Inflammatory macrophage treated with lipopolysaccharide for 1 hour (primary cell): ENCODE results near the gene ZNF469.

Source experiments
- DNase-seq, 2 donors: peaks; one replicate each; pipeline ENCODE4 v3.0.0-alpha.2; 2020 to 2022

Gene ZNF469

DNA sequence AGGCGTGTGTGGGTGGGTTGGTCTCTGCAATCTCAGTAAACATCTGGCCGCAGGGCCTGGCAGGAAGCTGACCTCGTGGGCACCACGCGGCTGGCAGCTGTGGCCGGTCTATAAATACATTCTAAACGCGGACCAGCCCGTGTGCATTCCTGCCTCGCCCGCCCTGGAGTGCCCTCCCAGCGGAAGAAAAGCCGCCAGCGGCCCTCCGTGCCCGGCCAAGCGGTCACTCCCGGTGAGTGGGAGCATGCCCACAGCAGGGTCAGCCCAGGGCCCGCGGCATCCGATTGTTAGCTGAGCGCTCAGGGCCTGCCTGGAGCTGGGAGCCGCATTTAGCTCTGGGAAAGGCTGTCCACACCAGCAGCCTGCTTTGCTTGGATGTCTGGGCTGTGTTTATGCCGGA lies 10.3 kb downstream of the ZNF469 start:
- DNase-seq: no peak

DNA sequence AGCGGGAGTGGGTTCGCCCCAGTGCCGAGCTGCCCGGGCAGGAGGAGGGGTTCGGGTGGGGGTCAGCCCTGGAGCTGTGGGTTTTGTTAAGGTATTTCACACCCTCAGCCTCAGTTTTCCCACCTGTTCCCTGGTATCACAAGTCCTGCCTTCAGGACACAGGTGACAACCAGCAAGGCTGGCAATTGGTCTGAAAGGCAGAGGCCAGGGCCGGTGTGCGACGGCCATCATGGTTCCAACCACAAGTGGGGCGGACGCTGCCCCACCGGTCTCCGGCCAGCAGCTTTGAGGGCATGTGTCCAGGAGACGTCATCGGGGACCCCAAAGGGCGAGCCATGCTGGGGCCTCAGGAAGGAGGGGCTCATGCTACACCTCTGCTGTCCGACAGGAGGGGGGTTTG lies 10.8 kb downstream of the ZNF469 start:
- DNase-seq: no peak

DNA sequence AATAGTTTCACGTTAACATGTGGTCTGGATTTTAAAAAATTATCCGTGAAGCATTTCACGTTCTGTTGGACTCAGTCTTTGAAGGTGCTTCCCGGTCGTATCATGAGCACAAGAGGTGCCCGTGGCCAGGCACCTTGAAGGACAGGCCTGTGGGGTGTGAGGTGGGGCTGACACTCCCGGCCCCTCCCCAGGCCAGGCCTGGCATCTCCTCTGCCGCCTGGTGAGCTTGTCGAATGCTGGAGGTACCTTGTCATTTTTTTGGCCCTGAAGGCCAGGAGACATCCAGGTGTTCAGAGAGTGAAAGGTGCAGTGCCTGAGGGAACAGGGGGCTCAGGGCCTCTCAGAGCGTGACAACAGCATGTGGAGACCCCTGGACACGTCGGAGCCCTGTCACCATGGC lies 11.7 kb downstream of the ZNF469 start:
- DNase-seq: no peak

GRCh38 chr16:88395669-88396584 lies 13.2 kb downstream of the ZNF469 start:
- no peak for DNase-seq

DNA sequence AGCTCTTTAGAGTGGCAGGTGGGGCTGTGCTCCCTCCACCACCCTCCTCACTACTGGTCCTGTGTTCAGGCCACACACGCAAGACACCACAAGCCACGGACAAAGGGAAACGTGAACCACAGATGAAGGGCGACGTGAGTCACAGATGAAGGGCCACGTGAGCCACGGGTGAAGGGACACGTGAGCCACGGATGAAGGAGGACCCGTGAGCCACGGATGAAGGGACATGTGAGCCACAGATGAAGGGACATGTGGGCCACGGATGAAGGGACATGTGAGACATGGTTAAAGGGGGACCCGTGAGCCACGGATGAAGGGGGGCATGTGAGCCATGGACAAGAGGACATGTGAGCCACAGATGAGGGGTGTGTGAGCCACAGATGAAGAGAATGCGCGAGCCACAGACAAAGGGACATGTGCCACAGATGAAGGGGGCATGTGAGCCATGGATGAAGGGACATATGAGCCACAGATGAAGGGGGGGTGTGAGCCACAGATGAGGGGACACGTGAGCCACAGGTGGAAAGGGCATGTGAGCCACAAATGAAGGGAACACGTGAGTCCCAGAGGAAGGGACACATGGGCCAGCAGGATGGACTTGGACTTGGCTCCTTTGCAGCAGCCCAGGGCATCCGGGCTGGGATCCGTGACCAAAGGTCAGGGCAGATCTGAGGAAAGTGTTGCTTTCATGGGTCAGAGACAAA lies 15.6 kb downstream of the ZNF469 start:
- DNase-seq: no peak

DNA sequence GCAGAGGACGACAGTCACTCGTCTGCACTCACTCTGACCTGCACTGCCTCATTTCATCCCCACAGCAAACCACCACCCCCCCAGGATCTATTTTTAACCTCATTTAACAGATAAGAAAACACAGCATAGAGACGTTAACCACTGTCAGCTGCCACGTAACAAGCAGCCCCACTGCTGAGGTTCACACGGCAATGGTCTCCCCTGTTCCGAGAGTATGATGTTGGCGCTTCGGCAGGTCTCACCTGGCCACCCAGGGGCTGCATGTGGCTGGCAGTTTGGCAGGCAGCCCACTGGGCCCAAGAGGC lies 16.1 kb downstream of the ZNF469 start:
- DNase-seq: no peak

DNA sequence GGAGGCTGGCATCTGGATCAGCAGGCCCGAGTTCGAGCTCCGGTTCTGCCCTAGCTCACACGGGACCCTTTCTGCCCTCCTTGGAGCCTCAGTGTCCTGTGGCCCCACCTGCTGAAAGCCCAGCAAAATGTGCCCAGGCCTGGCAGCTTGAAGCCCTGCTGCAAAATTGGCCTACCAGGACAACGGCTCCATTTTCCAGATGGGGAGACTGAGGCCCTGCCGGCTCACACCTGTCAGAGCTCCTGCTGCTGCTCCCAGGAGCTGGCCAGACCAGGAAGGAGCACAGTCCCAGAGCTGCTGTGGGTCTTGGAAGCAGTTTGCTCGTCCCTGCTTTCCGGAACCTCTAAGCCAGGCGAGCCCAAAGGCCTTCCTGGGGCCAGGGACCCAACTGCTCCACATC lies 17.4 kb downstream of the ZNF469 start:
- DNase-seq: no peak

DNA sequence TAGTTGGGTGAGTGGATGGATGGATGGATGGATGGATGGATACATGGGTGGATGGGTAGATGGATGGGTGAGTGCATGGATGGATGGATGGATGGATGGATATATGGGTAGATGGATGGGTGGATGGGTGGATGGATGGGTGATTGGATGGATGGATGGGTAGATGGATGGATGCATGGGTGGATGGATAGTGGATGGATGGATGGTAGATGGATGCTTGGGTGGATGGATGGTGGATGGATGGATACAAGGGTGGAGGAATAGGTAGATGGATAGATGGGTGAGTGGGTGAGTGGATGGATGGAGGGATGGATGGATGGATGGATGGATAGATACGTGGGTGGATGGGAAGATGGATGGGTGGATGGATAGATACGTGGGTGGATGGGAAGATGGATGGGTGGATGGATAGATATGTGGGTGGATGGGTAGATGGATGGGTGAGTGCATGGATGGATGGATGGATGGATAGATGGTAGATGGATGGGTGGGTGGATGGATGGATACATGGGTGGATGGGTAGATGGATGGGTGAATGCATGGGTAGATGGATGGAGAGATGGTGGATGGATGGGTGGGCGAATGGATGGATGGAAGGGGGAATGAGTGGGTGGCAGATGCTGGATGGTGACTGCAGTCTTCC lies 19.0 kb downstream of the ZNF469 start:
- no peak for DNase-seq

- no peak for DNase-seq
These were observed 19.9 kb downstream of the ZNF469 start for GRCh38 chr16:88402551-88403240.

DNA sequence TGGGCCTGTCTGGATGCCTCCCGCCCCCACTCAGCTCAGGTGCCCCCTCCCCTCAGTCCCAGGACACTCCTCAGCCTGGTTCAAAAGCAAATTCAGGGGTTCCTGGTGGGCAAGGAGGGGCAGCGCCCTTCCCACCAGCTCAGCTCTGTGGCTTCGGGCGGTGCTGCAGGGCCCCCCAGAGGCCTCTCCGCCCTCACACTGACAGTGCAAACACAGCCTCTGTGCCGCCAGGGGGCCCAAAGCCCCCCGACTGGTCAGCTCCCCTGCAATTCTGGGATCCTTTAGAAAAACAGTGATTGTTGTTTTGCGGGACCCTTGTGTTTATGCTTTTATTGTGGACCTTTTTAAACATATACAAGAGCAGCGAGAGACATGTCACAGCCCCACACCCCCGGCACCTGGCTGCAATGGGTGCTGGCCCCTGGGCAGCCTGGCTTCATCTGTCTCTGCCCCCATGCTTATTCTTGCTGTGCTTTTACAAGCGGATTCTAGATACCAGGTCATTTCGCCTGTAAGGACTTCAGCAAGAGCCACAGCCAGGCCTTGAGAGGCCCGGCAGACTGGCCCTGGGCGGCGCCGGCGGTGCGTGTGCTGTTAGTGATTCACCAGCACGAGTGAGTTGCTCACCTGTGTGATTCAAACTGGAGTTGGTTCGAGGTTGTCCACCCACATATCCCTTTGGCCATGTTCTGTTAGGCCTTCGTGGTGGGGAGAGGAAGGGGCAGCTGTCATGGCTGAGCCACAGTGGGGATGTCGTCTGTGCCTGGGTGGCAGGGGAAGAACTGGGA lies 21.2 kb downstream of the ZNF469 start:
- no peak for DNase-seq

GRCh38 chr16:88404769-88405168 lies 22.0 kb downstream of the ZNF469 start:
- no peak for DNase-seq

DNA sequence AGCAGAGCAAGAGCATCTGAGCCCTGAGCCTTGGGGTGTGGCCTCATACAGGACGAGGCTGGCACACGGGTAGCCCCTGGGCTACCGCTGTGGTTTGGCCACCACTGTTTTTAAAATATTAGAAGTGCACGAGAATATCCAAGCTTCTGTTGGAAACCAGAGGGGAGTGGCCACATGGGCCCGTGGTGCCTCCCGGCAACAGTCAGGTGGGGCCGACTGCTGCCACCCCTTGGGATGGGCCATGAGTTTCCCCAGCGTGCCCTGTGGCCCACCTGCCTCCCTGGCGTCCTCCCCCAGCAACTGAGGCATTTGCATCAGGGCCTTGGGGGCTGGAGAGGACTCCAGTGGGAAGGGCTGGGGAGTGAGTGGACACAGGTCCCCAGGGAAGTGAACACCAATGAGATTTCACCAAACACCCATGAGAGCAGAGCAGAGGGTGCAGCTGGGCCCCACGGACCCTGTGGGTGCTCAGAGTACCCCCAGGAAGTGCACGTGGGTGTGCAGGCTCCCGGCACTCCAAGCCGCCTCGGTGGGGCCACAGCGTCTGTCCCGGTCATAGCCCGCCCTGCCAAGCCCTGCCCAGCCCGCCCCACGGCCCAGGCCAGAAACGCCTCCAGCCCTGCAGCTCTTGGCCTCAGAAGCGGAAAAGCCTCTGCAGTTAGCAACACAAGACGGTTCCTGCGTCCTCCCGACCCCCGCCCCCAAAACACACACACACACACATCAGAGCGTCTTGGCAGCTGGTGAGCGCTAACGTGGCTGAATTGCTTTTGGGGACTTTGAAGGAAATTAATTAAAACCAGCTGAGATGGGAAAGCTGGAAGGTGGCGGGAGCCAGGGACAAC lies 22.7 kb downstream of the ZNF469 start:
- DNase-seq: no peak

DNA sequence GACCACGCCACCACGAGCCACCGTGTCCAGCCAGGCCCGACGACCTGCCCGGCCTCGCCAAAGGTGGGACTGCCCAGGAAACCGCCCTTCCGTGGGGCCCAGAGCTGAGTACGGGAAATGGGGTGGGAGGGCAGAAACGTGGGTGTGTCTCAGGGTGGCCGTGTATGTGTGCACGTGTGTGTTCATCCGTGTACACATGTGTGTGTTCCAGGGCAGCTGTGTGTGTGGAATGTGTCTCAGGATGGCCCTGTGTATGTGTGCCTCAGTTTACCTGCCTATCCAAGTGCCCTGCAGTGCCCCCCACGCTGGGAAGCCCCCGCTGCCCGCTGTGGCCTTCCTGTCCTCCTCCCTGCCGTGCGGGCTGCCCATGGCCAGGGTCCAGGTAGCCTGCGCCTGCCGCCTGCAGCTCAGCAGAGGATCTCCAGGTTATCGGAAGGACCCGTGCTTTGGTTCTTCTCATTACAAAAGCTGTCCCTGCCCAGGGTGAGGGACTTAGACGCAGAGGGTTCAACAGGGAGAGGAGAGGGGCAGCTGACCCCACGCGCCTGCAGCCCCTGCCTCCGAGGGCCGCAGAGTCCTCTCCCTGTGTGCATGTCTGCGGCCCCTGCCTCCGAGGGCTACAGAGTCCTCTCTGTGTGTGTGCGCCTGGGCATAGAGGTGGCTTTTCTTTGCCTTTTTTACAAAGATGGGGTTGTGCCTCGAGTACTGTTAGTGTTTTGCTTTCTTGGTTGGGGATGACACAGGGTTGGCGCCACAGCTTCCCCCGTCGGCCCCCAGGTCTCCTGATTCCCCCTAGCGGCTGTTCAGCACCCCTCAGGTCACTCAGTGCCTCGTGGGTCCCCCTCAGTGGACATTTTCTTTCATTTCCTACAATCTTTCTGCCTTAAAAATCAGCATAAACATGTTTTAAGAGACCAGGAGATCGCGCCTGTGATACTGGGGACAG lies 23.6 kb downstream of the ZNF469 start:
- no peak for DNase-seq

- no peak for DNase-seq
These were observed 24.3 kb downstream of the ZNF469 start for GRCh38 chr16:88407042-88407420.

DNA sequence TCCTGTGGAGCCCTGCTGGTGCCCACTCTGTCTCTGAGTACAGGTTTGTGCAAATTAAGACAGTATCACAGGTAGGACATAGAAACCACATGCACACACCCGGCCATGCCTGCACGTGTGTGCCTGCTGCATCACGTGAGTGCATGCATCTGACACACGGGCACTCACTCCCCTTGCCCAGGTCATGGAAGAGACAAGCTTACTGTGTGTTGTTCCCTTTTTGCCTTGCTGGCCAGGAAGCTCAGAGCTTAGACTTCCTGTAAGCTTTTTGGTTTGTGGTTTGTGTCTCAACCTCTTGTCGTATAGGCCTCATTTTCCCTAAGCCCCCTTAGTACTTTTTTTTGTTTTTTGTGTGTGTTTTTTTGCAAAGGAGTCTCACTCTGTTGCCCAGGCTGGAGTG lies 25.0 kb downstream of the ZNF469 start:
- peak in 1 of 2 donors; percentile 26 for DNase-seq

DNA sequence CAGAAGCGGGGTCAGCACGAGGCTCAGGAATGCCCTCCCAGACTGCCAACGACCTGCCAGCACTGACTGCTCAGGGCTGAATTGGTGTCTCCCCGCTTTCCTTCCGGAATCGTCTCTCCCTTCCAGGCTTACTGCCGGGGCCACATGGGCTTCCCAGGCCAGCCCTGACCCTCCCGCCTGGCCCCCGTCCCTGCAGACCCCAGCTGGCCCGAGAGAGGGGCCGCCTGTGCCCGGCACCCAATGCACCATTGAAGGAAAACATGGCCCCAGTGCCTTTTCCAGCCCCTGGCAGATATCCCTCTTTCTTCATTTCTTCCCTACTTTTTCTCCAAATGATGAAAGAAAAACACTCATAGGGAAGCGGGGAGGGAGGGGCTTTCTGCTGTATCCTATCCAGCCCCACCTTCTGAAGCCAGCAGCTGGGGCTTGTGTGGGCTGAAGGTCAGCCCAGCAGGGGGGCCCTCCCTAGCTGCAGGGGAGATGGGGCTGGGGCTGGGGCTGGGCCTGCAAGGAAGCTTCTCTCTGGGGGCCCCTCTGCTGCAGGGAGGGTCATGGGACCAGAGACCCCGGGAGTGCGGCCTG lies 25.9 kb downstream of the ZNF469 start:
- no peak for DNase-seq

DNA sequence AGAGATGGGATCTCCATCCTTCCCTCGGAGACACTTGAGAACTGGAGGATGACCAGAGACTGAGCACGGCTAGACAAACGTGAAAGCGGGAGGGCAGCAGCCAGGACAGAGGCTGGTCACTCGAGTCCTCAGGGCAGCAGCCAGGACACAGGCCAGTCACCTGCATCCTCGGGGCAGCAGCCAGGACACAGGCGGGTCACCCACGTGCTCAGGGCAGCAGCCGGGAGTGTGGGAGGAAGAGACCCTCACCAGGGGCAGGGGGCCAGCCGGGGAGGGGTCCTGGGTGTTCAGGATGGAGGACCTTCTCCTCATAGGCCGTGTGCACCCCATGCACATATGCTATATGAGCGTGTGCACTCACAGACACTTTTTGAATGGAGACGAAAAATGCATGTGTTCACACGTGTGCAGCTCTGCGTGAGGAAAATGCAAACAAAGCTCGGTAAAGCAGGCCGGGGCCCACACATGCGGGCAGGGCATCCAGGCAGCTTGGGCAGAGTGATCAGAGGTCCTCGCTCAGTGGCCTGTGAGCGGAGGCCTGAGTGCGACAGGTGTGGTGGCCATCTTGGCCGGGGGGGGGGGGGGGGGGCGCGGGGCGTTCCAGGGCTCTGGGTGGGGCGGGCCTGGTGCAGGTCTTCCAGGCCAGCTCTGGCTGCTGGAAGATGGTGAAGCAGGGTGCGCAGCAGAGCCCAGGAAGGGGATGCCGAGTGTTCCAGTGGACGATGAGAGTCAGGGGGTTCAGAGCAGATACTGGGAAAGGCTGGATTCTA lies 26.7 kb downstream of the ZNF469 start:
- no peak for DNase-seq

DNA sequence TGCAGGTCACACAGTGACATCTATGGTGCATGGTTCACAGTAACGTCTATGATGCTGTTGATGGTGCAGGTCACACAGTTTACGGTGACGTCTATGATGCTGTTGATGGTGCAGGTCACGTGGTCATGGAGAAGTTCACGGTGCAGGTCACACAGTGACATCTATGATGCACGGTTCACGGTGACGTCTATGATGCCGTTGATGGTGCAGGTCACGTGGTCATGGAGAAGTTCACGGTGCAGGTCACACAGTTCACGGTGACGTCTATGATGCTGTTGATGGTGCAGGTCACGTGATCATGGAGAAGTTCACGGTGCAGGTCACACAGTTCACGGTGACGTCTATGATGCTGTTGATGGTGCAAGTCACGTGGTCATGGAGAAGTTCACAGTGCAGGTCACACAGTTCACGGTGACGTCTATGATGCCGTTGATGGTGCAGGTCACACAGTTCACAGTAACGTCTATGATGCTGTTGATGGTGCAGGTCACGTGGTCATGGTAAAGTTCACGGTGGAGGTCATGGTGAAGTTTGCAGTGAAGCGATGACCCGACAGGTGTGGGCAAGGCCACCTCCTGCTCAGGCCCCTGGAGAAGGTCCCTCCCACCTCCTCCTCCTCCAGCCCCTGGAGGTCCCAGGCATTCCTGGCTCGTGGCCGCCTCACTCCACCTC lies 27.7 kb downstream of the ZNF469 start:
- peak in 1 of 2 donors; percentile 3 for DNase-seq
